ENCODE results near the gene BEST4. TPM values are rescaled to one million over a fixed set of nuclear protein-coding genes. Genes with fewer than 3 reads are reported as not detected.
"Not testable (repeated sequence)": the region's sequence is repeated elsewhere in the genome, so short reads cannot be mapped to it uniquely, and the experiment has no call there.

BEST4 gene
- total RNA-seq, 1 experiment from 2014 or later = 0.40 TPM

DNA sequence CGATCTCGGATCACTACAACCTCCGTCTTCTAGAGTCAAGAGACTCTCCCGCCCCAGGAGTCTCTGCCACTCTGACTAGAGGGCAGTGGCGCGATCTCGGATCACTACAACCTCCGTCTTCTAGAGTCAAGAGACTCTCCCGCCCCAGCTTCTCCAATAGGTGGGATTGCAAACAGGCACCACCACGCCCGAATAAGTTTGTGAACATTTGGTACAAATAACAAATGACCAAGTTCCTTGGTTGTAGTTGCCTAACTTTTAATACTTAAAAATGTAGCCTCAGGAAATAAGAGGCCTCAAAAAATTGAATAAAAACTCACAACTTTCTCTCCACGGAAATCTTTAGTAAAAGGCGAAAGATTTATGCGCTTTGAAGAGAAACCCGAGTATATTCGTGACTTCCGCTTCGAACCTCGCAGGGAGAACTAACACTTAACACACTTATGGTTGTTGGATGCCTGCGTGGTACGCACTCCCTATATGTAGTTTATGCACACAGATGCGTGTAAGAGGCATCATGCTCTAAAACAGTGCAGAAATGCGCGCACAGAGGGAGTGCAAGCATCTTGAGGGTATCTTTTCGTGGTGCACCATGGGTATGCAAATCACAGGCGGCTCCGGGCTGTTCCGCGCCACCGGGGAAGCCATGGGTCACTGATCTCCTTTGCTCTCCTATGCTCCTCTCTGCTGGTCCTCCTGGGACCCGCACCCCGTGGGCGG lies 31.8 kb upstream of the BEST4 start:
- Mint-ChIP-seq H3K4me3 (ENCODE audit: low read depth, unreplicated experiment) (peak overlapping the region; percentile 75), H3K27ac (ENCODE audit: unreplicated experiment) (peak overlapping the region; percentile 100), H3K36me3 (ENCODE audit: insufficient read depth, unreplicated experiment) (peaks cover 18% of the 10 kb centered on the region), H3K27me3 (ENCODE audit: unreplicated experiment) (no peaks in the 10 kb centered on the region), H3K4me1 (ENCODE audit: low read depth, unreplicated experiment) (peaks cover 45% of the 10 kb centered on the region), H3K9me3 (ENCODE audit: low read depth, unreplicated experiment) (no peaks in the 10 kb centered on the region)
- intact Hi-C loops (cut with micrococcal nuclease; ENCODE audit: unreplicated experiment) = no loop called here
- TSS peak; percentile 99 for BruUV-seq (replicated peaks)
- peak; percentile 74 for DNase-seq
- TF ChIP-seq CTCF (IDR thresholded peaks at IDR 0.05; ENCODE audit: unreplicated experiment) = no peak
- CTCF ChIA-PET = interaction anchor here (0.7 to 1.2 kb wide), 3 partner anchors 11 to 250 kb away, joined by 4 to 6 read pairs (median 4); partner anchors contain the start of genes BTBD19 and PLK3

DNA sequence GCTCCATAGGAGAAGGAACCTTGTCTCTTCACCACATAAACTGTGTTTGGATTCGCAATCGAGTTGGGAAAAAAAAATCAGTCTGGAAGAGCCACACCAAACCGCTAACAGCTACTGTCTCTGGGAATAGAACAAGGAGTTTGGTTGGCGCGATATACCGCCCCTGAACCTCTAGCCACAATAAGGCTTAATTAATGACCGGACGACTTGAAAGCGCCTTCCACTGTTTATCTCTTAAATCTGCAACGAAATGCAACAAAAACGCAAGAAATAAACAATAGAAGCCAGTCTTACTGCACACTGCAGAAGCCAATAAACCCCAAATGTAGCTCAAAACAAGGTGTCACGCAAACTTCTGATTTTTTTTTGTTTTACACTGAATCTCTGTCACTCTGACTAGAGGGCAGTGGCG lies 31.2 kb upstream of the BEST4 start:
- H3K27me3 Mint-ChIP-seq (ENCODE audit: unreplicated experiment) = no peaks in the 10 kb centered on the region
- DNase-seq = no peak
- H3K9me3 Mint-ChIP-seq (ENCODE audit: low read depth, unreplicated experiment) = no peaks in the 10 kb centered on the region
- no peak for TF ChIP-seq CTCF (IDR thresholded peaks at IDR 0.05; ENCODE audit: unreplicated experiment)
- H3K4me3 Mint-ChIP-seq (ENCODE audit: low read depth, unreplicated experiment) = peak overlapping the region; percentile 75
- H3K27ac Mint-ChIP-seq (ENCODE audit: unreplicated experiment) = peak overlapping the region; percentile 100
- H3K36me3 Mint-ChIP-seq (ENCODE audit: insufficient read depth, unreplicated experiment) = peaks cover 21% of the 10 kb centered on the region
- BruUV-seq (replicated peaks) = no TSS peak
- H3K4me1 Mint-ChIP-seq (ENCODE audit: low read depth, unreplicated experiment) = peaks cover 48% of the 10 kb centered on the region
- intact Hi-C loops (cut with micrococcal nuclease; ENCODE audit: unreplicated experiment) = no loop called here
- CTCF ChIA-PET = interaction anchor here (0.7 to 1.2 kb wide), 3 partner anchors 11 to 251 kb away, joined by 4 to 6 read pairs (median 4); partner anchors contain the start of genes BTBD19 and PLK3

GRCh38 chr1:44817771-44818495 lies 30.0 kb upstream of the BEST4 start:
- Mint-ChIP-seq H3K4me3 (ENCODE audit: low read depth, unreplicated experiment) (peak overlapping the region; percentile 75), H3K9me3 (ENCODE audit: low read depth, unreplicated experiment) (no peaks in the 10 kb centered on the region), H3K4me1 (ENCODE audit: low read depth, unreplicated experiment) (peaks cover 48% of the 10 kb centered on the region), H3K36me3 (ENCODE audit: insufficient read depth, unreplicated experiment) (peaks cover 25% of the 10 kb centered on the region), H3K27ac (ENCODE audit: unreplicated experiment) (peak overlapping the region; percentile 50), H3K27me3 (ENCODE audit: unreplicated experiment) (no peaks in the 10 kb centered on the region)
- intact Hi-C loops (cut with micrococcal nuclease; ENCODE audit: unreplicated experiment) = no loop called here
- TF ChIP-seq CTCF (IDR thresholded peaks at IDR 0.05; ENCODE audit: unreplicated experiment) = no peak
- no peak for DNase-seq
- CTCF ChIA-PET = interaction anchor here (1.2 kb wide), 1 partner anchor 18 kb away, joined by 3 read pairs; the partner anchor contains the start of gene PLK3
- no TSS peak for BruUV-seq (replicated peaks)

GRCh38 chr1:44817307-44817706 lies 29.3 kb upstream of the BEST4 start:
- intact Hi-C loops (cut with micrococcal nuclease; ENCODE audit: unreplicated experiment) = no loop called here
- CTCF ChIA-PET = interaction anchor here (1.2 kb wide), 1 partner anchor 17 kb away, joined by 3 read pairs; the partner anchor contains the start of gene PLK3
- peak overlapping the region; percentile 50 for H3K27ac Mint-ChIP-seq (ENCODE audit: unreplicated experiment)
- BruUV-seq (replicated peaks) = no TSS peak
- DNase-seq = no peak
- peak overlapping the region; percentile 75 for H3K4me3 Mint-ChIP-seq (ENCODE audit: low read depth, unreplicated experiment)
- no peak for TF ChIP-seq CTCF (IDR thresholded peaks at IDR 0.05; ENCODE audit: unreplicated experiment)
- H3K4me1 Mint-ChIP-seq (ENCODE audit: low read depth, unreplicated experiment) = peaks cover 48% of the 10 kb centered on the region
- H3K27me3 Mint-ChIP-seq (ENCODE audit: unreplicated experiment) = no peaks in the 10 kb centered on the region
- H3K9me3 Mint-ChIP-seq (ENCODE audit: low read depth, unreplicated experiment) = no peaks in the 10 kb centered on the region
- H3K36me3 Mint-ChIP-seq (ENCODE audit: insufficient read depth, unreplicated experiment) = peaks cover 27% of the 10 kb centered on the region

DNA sequence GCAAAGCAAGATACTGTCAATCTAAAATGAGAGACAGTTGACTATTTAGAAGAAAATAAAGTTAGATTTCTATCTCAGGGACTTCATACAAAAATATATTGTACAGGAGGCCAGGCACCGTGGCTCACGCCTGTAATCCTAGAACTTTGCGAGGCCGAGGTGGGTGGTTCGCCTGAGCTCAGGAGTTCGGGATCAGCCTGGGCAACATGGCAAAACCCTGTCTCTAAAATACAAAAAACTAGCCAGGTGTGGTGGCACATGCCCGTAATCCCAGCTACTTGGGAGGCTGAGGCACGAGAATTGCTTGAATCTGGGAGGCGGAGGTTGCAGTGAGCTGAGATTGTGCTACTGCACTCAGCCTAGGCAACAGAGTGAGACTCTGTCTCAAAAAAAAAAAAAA lies 28.0 kb upstream of the BEST4 start:
- H3K27ac Mint-ChIP-seq (ENCODE audit: unreplicated experiment); DNase-seq; CTCF ChIA-PET; H3K4me3 Mint-ChIP-seq (ENCODE audit: low read depth, unreplicated experiment); H3K27me3 Mint-ChIP-seq (ENCODE audit: unreplicated experiment); H3K9me3 Mint-ChIP-seq (ENCODE audit: low read depth, unreplicated experiment); BruUV-seq (replicated peaks); intact Hi-C loops (cut with micrococcal nuclease; ENCODE audit: unreplicated experiment): not testable (repeated sequence)
- H3K4me1 Mint-ChIP-seq (ENCODE audit: low read depth, unreplicated experiment) = peaks cover 59% of the 10 kb centered on the region
- peaks cover 37% of the 10 kb centered on the region for H3K36me3 Mint-ChIP-seq (ENCODE audit: insufficient read depth, unreplicated experiment)

Data from Calu3 (cell line).